Colonic mucosa (tissue), 4 donors: Measurements from ENCODE around the gene LRP1-AS. TPM values are rescaled to one million over a fixed set of nuclear protein-coding genes. Genes with fewer than 3 reads are reported as not detected.

Experiments
- DNase-seq: peaks from one replicate; pipeline ENCODE4 v3.0.0-alpha.2; 2020
- H3K27ac ChIP-seq: fragments of 200-600 bp; one replicate; pipeline ENCODE4 v1.8.0; 2021
- H3K27me3 ChIP-seq: fragments of 200-600 bp; one replicate; pipeline ENCODE4 v1.8.0; 2021
- H3K36me3 ChIP-seq: fragments of 200-600 bp; one replicate; pipeline ENCODE4 v1.8.0; 2021
- H3K4me1 ChIP-seq: fragments of 200-600 bp; one replicate; pipeline ENCODE4 v1.8.0; 2021; ENCODE audit warnings: mild to moderate bottlenecking
- H3K4me3 ChIP-seq: fragments of 200-600 bp; one replicate; pipeline ENCODE4 v1.8.0; 2021
- H3K9ac ChIP-seq, 2 donors: one replicate each; pipeline ENCODE4 v1.7.0; 2013; ENCODE audit warnings: control low read depth in 2 of 2, low read depth in 2 of 2, low read length in 2 of 2
- H3K9me3 ChIP-seq: fragments of 200-600 bp; one replicate; pipeline ENCODE4 v1.8.0; 2021
- intact Hi-C: fragments of 100-400 bp; cut with DNase I; formaldehyde crosslinking; loops from one replicate; pipeline ENCODE4 v1.14.1; 2022
- total RNA-seq, 2 donors: library from RNA; stranded (reverse); fragmentation: NEBNext Ultra II Directional in 1 of 2; extraction: Animal tissue kit (Norgen Biotek cat#: 25700) in 1 of 2; gene quantifications; one replicate each; pipeline ENCODE4 v1.2.1, GENCODE V29; 2021
- TF ChIP-seq, protein P1 (sequence below): fragments of 200-600 bp; IDR thresholded peaks from one replicate; pipeline ENCODE4 v1.8.0; 2022; ENCODE audit warnings: antibody characterized with exemption, mild to moderate bottlenecking
- donor health status: healthy.
- donor health status: DM: no; HTN: no; CAD: no.
- donor health status: DM: no; HTN: no; CAD: no.

The LRP1-AS gene
- total RNA-seq, 2 donors from 2014 or later = not detected

DNA sequence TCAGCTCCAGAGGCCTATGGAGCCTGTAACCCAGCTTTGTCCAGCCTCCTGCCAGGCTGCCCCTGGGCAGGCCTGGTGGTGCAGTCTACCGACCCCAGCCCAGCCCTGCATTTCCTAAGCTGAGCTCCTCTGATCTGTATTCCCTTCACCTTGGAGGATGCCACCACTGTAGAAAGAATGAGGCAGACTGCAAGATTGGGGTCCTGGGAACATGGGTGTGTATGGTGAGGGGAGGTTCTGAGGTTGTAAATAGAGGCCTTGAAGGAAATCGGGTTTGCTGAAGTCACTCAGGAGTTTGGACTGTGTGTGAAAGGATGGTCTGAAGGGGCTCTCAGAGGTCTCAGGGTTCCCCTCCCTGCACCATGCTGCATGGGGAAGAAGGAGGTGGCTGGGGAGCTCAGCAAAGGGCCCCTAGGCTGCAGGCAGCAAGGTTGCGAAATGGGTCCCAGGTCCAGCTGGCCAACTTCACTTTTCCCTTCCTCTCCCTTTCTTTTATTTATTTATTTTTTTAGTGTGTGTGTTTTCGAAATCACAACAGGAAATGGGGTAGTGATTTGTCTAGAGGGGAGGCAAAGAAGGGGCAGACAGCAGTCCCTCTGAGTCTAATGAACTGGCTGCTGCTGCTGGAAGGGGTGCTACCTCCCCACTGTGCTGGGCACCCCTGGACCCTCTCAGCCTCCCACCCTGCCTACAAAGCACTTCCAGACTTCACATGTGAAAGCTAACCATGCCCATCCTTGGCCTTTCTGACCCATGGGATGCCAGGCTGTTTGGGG, 1.2 kb upstream of the LRP1-AS start:
- Histone ChIP-seq H3K36me3 (no peaks in the 10 kb centered on the region), H3K9me3 (no peaks in the 10 kb centered on the region), H3K27me3 (no peaks in the 10 kb centered on the region), H3K27ac (peak overlapping the region; percentile 84), H3K4me1 (peaks cover 38% of the 10 kb centered on the region), H3K9ac (peak overlapping the region; percentile 51 to 90), H3K4me3 (no peak overlapping the region)
- intact Hi-C loops = no loop called here
- DNase-seq = peak; percentile 77
- TF ChIP-seq, protein P1, sequence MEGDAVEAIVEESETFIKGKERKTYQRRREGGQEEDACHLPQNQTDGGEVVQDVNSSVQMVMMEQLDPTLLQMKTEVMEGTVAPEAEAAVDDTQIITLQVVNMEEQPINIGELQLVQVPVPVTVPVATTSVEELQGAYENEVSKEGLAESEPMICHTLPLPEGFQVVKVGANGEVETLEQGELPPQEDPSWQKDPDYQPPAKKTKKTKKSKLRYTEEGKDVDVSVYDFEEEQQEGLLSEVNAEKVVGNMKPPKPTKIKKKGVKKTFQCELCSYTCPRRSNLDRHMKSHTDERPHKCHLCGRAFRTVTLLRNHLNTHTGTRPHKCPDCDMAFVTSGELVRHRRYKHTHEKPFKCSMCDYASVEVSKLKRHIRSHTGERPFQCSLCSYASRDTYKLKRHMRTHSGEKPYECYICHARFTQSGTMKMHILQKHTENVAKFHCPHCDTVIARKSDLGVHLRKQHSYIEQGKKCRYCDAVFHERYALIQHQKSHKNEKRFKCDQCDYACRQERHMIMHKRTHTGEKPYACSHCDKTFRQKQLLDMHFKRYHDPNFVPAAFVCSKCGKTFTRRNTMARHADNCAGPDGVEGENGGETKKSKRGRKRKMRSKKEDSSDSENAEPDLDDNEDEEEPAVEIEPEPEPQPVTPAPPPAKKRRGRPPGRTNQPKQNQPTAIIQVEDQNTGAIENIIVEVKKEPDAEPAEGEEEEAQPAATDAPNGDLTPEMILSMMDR = no peak

DNA sequence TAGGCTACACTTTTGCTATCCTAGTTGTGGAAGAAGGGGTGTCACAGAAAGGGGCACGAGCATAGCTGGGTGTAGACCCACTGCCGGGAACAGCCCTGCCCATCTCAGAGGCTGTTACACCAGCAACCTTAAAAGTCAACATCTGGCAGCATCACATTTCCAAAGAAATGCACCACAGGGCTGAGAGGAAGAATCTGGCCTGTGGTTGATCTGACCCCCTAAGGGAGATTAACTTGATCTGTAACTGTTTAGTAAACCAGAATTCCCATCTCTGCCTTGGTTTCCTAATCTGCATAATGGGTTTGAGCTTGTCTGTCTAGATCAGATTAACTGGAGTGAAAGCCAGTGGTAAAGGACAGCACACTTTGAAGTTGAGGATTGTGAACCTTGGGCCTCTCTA, 1.3 kb downstream of the LRP1-AS start:
- Histone ChIP-seq H3K4me3 (no peak overlapping the region), H3K9ac (peak overlapping the region in 1 of 2 donors; percentile 80), H3K4me1 (peaks cover 38% of the 10 kb centered on the region), H3K36me3 (peaks cover 14% of the 10 kb centered on the region), H3K27ac (peak overlapping the region; percentile 84), H3K27me3 (no peaks in the 10 kb centered on the region), H3K9me3 (no peaks in the 10 kb centered on the region)
- intact Hi-C loops = no loop called here
- TF ChIP-seq, protein P1 = no peak
- DNase-seq = no peak

DNA sequence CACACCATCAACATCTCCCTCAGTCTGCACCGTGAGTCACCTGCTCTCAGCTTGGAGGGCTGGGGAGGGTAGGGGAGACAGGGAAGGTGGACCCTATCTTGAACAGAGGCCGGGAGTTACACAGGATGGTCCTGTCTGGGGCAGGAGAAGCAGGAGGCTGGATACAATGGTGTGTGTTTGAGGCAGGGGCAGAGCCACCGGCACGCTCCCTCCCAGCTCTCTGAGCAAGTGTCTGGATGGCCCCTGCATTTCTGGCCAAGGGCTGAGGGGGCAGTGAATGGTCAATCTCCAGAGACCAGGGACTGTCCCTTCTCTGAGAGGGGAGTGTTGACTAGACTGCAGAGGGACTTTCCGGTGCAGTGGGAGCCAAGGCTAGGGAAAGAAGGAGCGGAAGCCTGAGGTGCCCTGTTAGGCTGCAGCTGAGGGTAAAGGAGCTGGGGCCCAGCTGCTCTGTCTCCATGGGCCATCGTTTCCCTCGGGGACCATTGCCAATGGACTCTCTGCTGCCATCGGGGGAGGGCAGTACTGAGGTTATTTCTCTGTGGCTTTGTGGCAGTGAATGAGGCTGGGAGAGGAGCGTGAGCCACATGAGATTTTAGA, 1.9 kb downstream of the LRP1-AS start:
- intact Hi-C loops = no loop called here
- H3K36me3 ChIP-seq = peaks cover 14% of the 10 kb centered on the region
- H3K27me3 ChIP-seq = no peaks in the 10 kb centered on the region
- peak overlapping the region; percentile 84 for H3K27ac ChIP-seq
- no peak for DNase-seq
- TF ChIP-seq, protein P1 = no peak
- no peaks in the 10 kb centered on the region for H3K9me3 ChIP-seq
- peaks cover 38% of the 10 kb centered on the region for H3K4me1 ChIP-seq
- H3K4me3 ChIP-seq = no peak overlapping the region
- H3K9ac ChIP-seq = no peak overlapping the region

DNA sequence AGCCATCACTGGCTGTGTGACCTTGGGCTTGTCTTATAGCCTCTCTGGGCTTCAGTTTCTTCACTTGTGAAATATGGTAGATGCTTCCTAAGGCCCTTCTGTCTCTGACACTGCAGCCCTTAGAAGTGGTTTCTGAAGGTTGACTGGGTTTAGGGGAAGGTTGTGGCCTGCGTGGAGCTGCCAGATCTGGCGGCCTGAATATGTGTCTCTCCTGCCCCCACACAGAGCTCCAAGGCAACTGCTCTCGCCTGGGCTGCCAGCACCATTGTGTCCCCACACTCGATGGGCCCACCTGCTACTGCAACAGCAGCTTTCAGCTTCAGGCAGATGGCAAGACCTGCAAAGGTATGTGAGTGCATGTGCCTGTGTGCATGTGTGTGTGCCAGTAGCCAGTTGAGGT, 4.0 kb downstream of the LRP1-AS start:
- no peak for DNase-seq
- H3K4me1 ChIP-seq = peaks cover 30% of the 10 kb centered on the region
- intact Hi-C loops = no loop called here
- no peak overlapping the region for H3K27ac ChIP-seq
- H3K9ac ChIP-seq = peak overlapping the region in 1 of 2 donors; percentile 30
- H3K36me3 ChIP-seq = peaks cover 14% of the 10 kb centered on the region
- H3K4me3 ChIP-seq = no peak overlapping the region
- H3K27me3 ChIP-seq = no peaks in the 10 kb centered on the region
- TF ChIP-seq, protein P1 = no peak
- no peaks in the 10 kb centered on the region for H3K9me3 ChIP-seq

DNA sequence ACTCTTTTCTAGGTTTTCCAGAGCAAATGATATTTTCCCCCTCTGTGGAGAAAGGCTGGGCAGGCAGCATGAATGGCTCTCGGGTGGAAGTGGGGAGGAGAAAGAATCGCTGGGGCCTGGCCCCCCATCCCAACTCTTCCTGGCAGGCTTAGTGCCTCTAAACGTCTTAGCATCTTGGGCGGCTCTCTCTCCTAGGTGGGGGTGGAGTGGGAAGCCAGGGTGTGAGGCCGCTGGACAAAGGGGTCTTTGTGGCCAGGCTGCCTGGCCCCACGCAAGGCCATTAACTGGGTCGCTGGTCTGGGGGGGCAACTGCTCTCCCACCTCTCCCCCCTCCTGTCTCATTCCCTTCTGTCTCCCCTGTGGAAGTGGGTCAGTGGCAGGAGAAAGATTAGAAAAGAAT, 4.7 kb downstream of the LRP1-AS start:
- H3K36me3 ChIP-seq = peaks cover 14% of the 10 kb centered on the region
- TF ChIP-seq, protein P1 = no peak
- DNase-seq = no peak
- H3K27ac ChIP-seq = no peak overlapping the region
- peaks cover 30% of the 10 kb centered on the region for H3K4me1 ChIP-seq
- H3K9ac ChIP-seq = no peak overlapping the region
- H3K27me3 ChIP-seq = no peaks in the 10 kb centered on the region
- H3K4me3 ChIP-seq = no peak overlapping the region
- intact Hi-C loops = no loop called here
- no peaks in the 10 kb centered on the region for H3K9me3 ChIP-seq
